Esophagus squamous epithelium (tissue), 5 donors: ENCODE results near the gene FMN2. TPM values are rescaled to one million over a fixed set of nuclear protein-coding genes. Genes with fewer than 3 reads are reported as not detected.

Experiments
- DNase-seq: peaks from one replicate; lab custom pipeline; 2025; lab: John Stamatoyannopoulos, UW
- H3K27ac ChIP-seq, 4 donors: fragments of 200-600 bp; sonication (generic); one replicate each; pipeline ENCODE4 v1.5.1; 2016 to 2019; ENCODE audit warnings: mild to moderate bottlenecking in 1 of 4
- H3K27me3 ChIP-seq, 4 donors: fragments of 200-600 bp; sonication (generic); 1 replicate in 3 of 4; 2 replicates in 1 of 4; pipeline versions ENCODE4 v1.5.1 to v1.6.0; 2017 to 2021; ENCODE audit warnings: antibody characterized with exemption in 1 of 4
- H3K36me3 ChIP-seq, 3 donors: fragments of 200-600 bp; sonication (generic); one replicate each; pipeline ENCODE4 v1.5.1; 2016 to 2019
- H3K4me1 ChIP-seq, 3 donors: fragments of 200-600 bp; sonication (generic); one replicate each; pipeline ENCODE4 v1.5.1; 2017 to 2019
- H3K4me3 ChIP-seq, 4 donors: fragments of 200-600 bp; sonication (generic); 1 replicate in 3 of 4; 2 replicates in 1 of 4; pipeline ENCODE4 v1.5.1; 2016 to 2019; ENCODE audit warnings: mild to moderate bottlenecking in 2 of 4, moderate library complexity in 1 of 4
- H3K9me3 ChIP-seq, 3 donors: fragments of 200-600 bp; sonication (generic); one replicate each; pipeline ENCODE4 v1.5.1; 2016 to 2019
- POLR2A ChIP-seq, 4 donors: fragments of 450-650 bp; IDR thresholded peaks; one replicate each; pipeline ENCODE4 v1.6.1; 2017; ENCODE audit warnings: antibody characterized with exemption in 4 of 4, mild to moderate bottlenecking in 4 of 4, moderate library complexity in 3 of 4
- WGBS, 2 donors: methylation state at CpG; one replicate each; pipeline ENCODE4 v1.1.5; 2018; 5-methylcytosine and 5-hydroxymethylcytosine counted together
- intact Hi-C: fragments of 100-400 bp; cut with DNase I; formaldehyde crosslinking; loops from one replicate; pipeline ENCODE4 v1.15.0; 2022
- total RNA-seq, 4 donors: library from RNA; depleted of rRNA; stranded (reverse); fragments of >200 nt; gene quantifications; one replicate each; pipeline ENCODE4 v1.1.0, GENCODE V29; 2016
- TF ChIP-seq, protein P1 (sequence below), 6 experiments: fragments of 450-650 bp in 4 of 6; fragments of 200-600 bp in 2 of 6; sonication (generic) in 2 of 6; IDR thresholded peaks; one replicate each; pipeline ENCODE4 v1.5.1; 2016 to 2019; ENCODE audit warnings: antibody characterized with exemption in 6 of 6, mild to moderate bottlenecking in 4 of 6, moderate library complexity in 4 of 6
- donor health status: DM: yes; HTN: yes; CAD: no.

Gene FMN2
- total RNA-seq, 4 donors from 2014 or later, result 0.19 to 0.35 TPM; not detected in 2

DNA sequence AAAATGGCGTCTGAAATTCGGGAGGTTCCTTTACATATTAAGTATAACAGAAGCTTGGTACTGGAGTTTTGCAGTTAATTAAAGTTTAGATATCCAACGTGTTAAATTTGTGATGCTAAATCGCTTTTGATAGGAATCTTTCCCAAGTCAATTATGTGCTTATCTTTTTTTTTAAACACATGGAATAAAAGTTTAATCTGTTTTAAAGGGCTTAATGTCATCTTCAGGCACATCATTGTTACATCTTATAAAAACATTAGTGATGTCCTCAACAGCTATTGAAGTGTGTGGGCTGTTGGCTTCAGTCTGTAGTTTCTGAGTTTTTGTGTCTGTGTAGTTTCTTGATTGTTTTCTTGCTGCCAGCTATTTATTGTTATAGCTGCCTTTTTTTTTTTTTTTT, 5.3 kb downstream of the FMN2 start:
- H3K27me3 ChIP-seq, result peaks cover 0 to 33% (median 9%) of the 10 kb centered on the region in 4 donors
- no peaks in the 10 kb centered on the region for H3K36me3 ChIP-seq
- no peak overlapping the region for H3K27ac ChIP-seq
- H3K9me3 ChIP-seq, result no peaks in the 10 kb centered on the region
- DNase-seq, result no peak
- intact Hi-C loops, result no loop called here
- H3K4me1 ChIP-seq, result peaks cover 0 to 18% (median 6%) of the 10 kb centered on the region in 3 donors
- no peak for TF ChIP-seq POLR2A (IDR thresholded peaks at IDR 0.05)
- TF ChIP-seq, protein P1, sequence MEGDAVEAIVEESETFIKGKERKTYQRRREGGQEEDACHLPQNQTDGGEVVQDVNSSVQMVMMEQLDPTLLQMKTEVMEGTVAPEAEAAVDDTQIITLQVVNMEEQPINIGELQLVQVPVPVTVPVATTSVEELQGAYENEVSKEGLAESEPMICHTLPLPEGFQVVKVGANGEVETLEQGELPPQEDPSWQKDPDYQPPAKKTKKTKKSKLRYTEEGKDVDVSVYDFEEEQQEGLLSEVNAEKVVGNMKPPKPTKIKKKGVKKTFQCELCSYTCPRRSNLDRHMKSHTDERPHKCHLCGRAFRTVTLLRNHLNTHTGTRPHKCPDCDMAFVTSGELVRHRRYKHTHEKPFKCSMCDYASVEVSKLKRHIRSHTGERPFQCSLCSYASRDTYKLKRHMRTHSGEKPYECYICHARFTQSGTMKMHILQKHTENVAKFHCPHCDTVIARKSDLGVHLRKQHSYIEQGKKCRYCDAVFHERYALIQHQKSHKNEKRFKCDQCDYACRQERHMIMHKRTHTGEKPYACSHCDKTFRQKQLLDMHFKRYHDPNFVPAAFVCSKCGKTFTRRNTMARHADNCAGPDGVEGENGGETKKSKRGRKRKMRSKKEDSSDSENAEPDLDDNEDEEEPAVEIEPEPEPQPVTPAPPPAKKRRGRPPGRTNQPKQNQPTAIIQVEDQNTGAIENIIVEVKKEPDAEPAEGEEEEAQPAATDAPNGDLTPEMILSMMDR (IDR thresholded peaks at IDR 0.05), result no peak
- WGBS, 2 donors, result 75 to 80% methylated on average over 4 of the region's 4 CpGs
- no peak overlapping the region for H3K4me3 ChIP-seq

DNA sequence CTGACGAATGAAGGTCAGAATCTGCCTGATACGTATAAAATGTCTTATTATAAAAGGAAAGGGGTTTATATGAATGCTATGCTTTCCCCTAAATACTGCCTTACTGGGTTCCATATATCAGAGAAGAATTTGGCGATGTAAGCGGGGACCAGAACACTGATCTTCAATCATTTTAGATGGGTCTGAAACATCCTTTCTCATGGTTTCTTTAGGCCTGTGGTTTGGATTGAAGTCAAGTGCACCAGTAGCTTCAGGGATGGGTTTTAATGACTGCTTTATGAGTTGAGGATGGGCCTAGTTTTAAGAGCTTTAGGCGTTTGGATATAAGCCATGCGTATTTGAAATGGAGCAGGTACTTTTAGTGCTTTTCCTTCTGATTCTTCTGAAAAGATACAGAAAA, 6.9 kb downstream of the FMN2 start:
- TF ChIP-seq POLR2A (IDR thresholded peaks at IDR 0.05), result no peak
- TF ChIP-seq, protein P1 (IDR thresholded peaks at IDR 0.05), result no peak
- Histone ChIP-seq H3K27ac (no peak overlapping the region), H3K27me3 (peaks cover 0 to 17% (median 1%) of the 10 kb centered on the region in 4 donors), H3K4me3 (no peak overlapping the region), H3K36me3 (no peaks in the 10 kb centered on the region), H3K4me1 (peaks cover 0 to 2% (median under 1%) of the 10 kb centered on the region in 3 donors), H3K9me3 (no peaks in the 10 kb centered on the region)
- intact Hi-C loops, result no loop called here
- no peak for DNase-seq
- WGBS, 2 donors, result 81 to 91% methylated on average over 6 of the region's 6 CpGs

DNA sequence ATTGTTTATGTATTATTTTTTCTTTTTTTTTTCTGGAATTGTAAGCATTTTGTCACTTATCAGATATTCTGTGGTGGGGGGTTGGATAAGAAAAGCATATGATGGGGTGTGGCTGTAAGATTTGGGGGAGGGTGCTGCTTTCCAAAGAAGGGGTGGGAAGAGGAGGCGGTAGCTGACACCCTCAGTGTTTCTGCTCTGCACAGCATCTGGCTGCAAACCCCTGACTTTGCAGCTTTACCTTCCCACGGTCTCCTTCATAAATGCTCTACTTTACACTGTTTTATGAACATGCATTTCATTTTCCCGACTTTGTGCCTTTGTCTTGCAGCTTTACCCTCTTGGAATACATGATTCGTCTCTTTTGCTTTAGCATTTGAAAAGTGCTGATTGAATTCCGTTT, 7.6 kb downstream of the FMN2 start:
- no peaks in the 10 kb centered on the region for H3K4me1 ChIP-seq
- no peak overlapping the region for H3K27ac ChIP-seq
- H3K27me3 ChIP-seq, result peaks cover 0 to 9% (median 0%) of the 10 kb centered on the region in 4 donors
- no peaks in the 10 kb centered on the region for H3K9me3 ChIP-seq
- no peak overlapping the region for H3K4me3 ChIP-seq
- DNase-seq, result no peak
- intact Hi-C loops, result no loop called here
- TF ChIP-seq, protein P1 (IDR thresholded peaks at IDR 0.05), result no peak
- TF ChIP-seq POLR2A (IDR thresholded peaks at IDR 0.05), result no peak
- 49 to 55% methylated on average over 5 of the region's 5 CpGs for WGBS, 2 donors
- no peaks in the 10 kb centered on the region for H3K36me3 ChIP-seq

DNA sequence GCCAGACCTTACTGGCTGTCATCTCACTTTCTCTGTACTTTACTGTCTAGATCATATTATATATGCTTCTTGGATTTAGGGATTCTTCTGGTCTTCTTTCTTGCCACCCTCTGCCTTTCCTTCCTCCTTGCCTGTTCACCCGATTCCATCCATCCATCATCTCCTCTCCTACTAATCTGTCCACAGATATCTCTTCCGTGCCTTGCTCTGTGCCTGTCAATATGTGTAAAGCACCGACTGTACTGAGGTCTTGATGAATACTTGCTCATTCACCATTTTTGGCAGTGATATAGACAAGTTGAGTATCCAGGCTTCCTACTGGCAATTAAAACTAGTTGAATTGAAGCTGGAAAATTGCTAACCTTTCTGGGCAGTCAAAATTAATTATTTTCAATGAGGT, 8.1 kb downstream of the FMN2 start:
- no peaks in the 10 kb centered on the region for H3K9me3 ChIP-seq
- no peak overlapping the region for H3K27ac ChIP-seq
- 58 to 68% methylated on average over 3 of the region's 3 CpGs for WGBS, 2 donors
- H3K36me3 ChIP-seq, result no peaks in the 10 kb centered on the region
- H3K4me1 ChIP-seq, result no peaks in the 10 kb centered on the region
- H3K4me3 ChIP-seq, result no peak overlapping the region
- intact Hi-C loops, result no loop called here
- no peak for TF ChIP-seq POLR2A (IDR thresholded peaks at IDR 0.05)
- TF ChIP-seq, protein P1 (IDR thresholded peaks at IDR 0.05), result no peak
- H3K27me3 ChIP-seq, result peaks cover 0 to 5% (median 0%) of the 10 kb centered on the region in 4 donors
- DNase-seq, result no peak

DNA sequence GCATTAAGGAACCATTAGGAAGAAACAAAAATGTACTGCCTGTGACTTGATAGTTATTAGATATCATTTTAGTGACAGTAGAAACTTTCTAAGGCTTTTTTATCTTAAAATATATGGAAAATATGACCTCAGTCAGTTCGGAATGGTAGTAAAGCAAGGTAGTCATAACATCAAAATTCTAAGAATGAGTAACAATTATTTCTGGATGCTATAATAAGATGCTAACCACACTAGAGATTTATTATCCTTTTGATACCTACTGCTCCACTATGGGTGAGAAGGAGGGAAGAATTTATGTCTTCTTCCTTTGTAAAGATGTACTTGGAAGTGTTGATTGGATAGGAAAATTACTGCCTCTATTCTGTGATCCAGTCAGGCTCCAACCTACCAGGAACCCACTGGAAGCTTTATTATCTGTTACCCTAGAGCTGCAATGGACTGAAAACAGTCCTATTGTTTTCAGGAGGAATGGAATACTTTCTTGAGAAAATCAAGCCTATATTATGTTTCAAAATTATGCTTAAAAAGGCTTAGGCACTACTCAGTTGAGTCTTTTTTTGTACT, 8.8 kb downstream of the FMN2 start:
- WGBS, 2 donors, result 42 to 53% methylated on average over 1 of the region's 1 CpG
- H3K9me3 ChIP-seq, result no peaks in the 10 kb centered on the region
- no peak overlapping the region for H3K4me3 ChIP-seq
- H3K27ac ChIP-seq, result no peak overlapping the region
- no peaks in the 10 kb centered on the region for H3K36me3 ChIP-seq
- no peaks in the 10 kb centered on the region for H3K4me1 ChIP-seq
- DNase-seq, result no peak
- intact Hi-C loops, result no loop called here
- H3K27me3 ChIP-seq, result peaks cover 0 to 3% (median 0%) of the 10 kb centered on the region in 4 donors
- TF ChIP-seq POLR2A (IDR thresholded peaks at IDR 0.05), result no peak
